Keratinocyte (primary cell): Measurements from ENCODE around the gene CAMKK2. TPM values are rescaled to one million over a fixed set of nuclear protein-coding genes. Genes with fewer than 3 reads are reported as not detected.

ENCODE experiments used
- DNase-seq: peaks from one replicate; pipeline ENCODE4 v3.0.0-alpha.2; 2011; ENCODE audit warnings: low read depth, missing footprints, low spot score
- FAIRE-seq: peaks from 2 replicates; lab custom pipeline; 2011; peaks lifted over from hg19 to GRCh38; lab: Jason Lieb, UNC
- H2AFZ ChIP-seq: 2 replicates; pipeline ENCODE4 v1.6.0; 2012; ENCODE audit warnings: low read length, control low read depth, inconsistent platforms; ENCODE audit not compliant: control insufficient read depth
- H3K27ac ChIP-seq: 2 replicates; pipeline ENCODE4 v1.5.1; 2011; ENCODE audit warnings: low read length; ENCODE audit not compliant: control insufficient read depth, insufficient read depth
- H3K27me3 ChIP-seq: 3 replicates; pipeline ENCODE4 v1.6.0; 2011; ENCODE audit warnings: low read length; ENCODE audit not compliant: control insufficient read depth, insufficient read depth; ENCODE audit errors: extremely low read depth
- H3K36me3 ChIP-seq, 2 experiments: 2 replicates in 1 of 2; 3 replicates in 1 of 2; pipeline ENCODE4 v1.5.1; 2011; ENCODE audit warnings: low read length in 2 of 2, mild to moderate bottlenecking in 1 of 2; ENCODE audit not compliant: control insufficient read depth in 2 of 2, insufficient read depth in 2 of 2; ENCODE audit errors: extremely low read depth in 1 of 2
- H3K4me1 ChIP-seq: 3 replicates; pipeline ENCODE4 v1.5.1; 2011; ENCODE audit warnings: low read length; ENCODE audit not compliant: control insufficient read depth, insufficient read depth; ENCODE audit errors: extremely low read depth
- H3K4me2 ChIP-seq: 3 replicates; pipeline ENCODE4 v1.6.0; 2011; ENCODE audit warnings: low read depth, low read length; ENCODE audit not compliant: control insufficient read depth, insufficient read depth; ENCODE audit errors: extremely low read depth
- H3K4me3 ChIP-seq, 3 experiments: fragments of 200-600 bp in 1 of 3; sonication (generic) in 1 of 3; 2 replicates in 2 of 3; 3 replicates in 1 of 3; pipeline ENCODE4 v1.5.1; 2011 to 2016; ENCODE audit warnings: low read length in 3 of 3, mild to moderate bottlenecking in 3 of 3, control low read depth in 2 of 3, inconsistent platforms in 1 of 3, low read depth in 1 of 3, mixed read lengths in 1 of 3, mixed run types in 1 of 3, moderate library complexity in 1 of 3; ENCODE audit not compliant: control insufficient read depth in 2 of 3, insufficient read depth in 2 of 3; ENCODE audit errors: extremely low read depth in 1 of 3
- H3K79me2 ChIP-seq: 2 replicates; pipeline ENCODE4 v1.6.0; 2012; ENCODE audit warnings: low read length; ENCODE audit not compliant: control insufficient read depth, insufficient read depth
- H3K9ac ChIP-seq: 3 replicates; pipeline ENCODE4 v1.6.0; 2011; ENCODE audit warnings: low read length; ENCODE audit not compliant: control insufficient read depth, insufficient read depth; ENCODE audit errors: extremely low read depth
- H3K9me1 ChIP-seq: 3 replicates; pipeline ENCODE4 v1.6.0; 2011; ENCODE audit warnings: low read length; ENCODE audit not compliant: control insufficient read depth, insufficient read depth; ENCODE audit errors: extremely low read depth
- H3K9me3 ChIP-seq: 2 replicates; pipeline ENCODE4 v1.5.1; 2012; ENCODE audit warnings: low read depth, low read length; ENCODE audit not compliant: control insufficient read depth
- H4K20me1 ChIP-seq: 3 replicates; pipeline ENCODE4 v1.6.0; 2011; ENCODE audit warnings: low read length; ENCODE audit not compliant: control insufficient read depth, insufficient read depth; ENCODE audit errors: extremely low read depth
- CTCF ChIP-seq, 3 experiments: IDR thresholded peaks in 1 of 3; conservative IDR thresholded peaks in 1 of 3; optimal IDR thresholded peaks in 1 of 3; 2 replicates in 2 of 3; 3 replicates in 1 of 3; pipeline versions ENCODE3 to v1.5.1; 2011; ENCODE audit warnings: low read length in 3 of 3, mild to moderate bottlenecking in 3 of 3, moderate library complexity in 2 of 3, control low read depth in 1 of 3, inconsistent platforms in 1 of 3; ENCODE audit not compliant: insufficient read depth in 2 of 3; ENCODE audit errors: extremely low read depth in 1 of 3
- EZH2 ChIP-seq: IDR thresholded peaks from one replicate; pipeline ENCODE4 v1.6.1; 2012; ENCODE audit warnings: inconsistent platforms, mild to moderate bottlenecking, low read length, moderate library complexity
- dilution Hi-C: fragments of 300-500 bp; cut with MboI; formaldehyde crosslinking; loops from one replicate; pipeline ENCODE4 v1.7.0; 2020; ENCODE audit warnings: low sequenced_read_pairs; ENCODE audit not compliant: extremely low pct_ligation_motif_present
- polyA plus RNA-seq, 5 experiments: library from polyadenylated mRNA; depleted of rRNA in 3 of 5; stranded (reverse) in 3 of 5; stranded (forward) in 1 of 5; unstranded in 1 of 5; fragments of >200 nt; gene quantifications; 1 replicate in 1 of 5; 2 replicates in 3 of 5; 3 replicates in 1 of 5; pipeline versions ENCODE4 v1.2.1 to v1.2.3, GENCODE V29; 2011 to 2012; ENCODE audit warnings: missing spikeins in 2 of 5, low read depth in 1 of 5, low replicate concordance in 1 of 5

The CAMKK2 gene
- polyA plus RNA-seq, 1 donor (not counting 4 experiments of a cell fraction or from before 2014, with no cell fraction given), result 18.6 TPM

GRCh38 chr12:121297435-121297991 lies 1.0 kb upstream of the CAMKK2 start:
- H3K27me3 ChIP-seq, result no peaks in the 10 kb centered on the region
- peaks cover 25% of the 10 kb centered on the region for H3K79me2 ChIP-seq
- H3K4me3 ChIP-seq, result peak overlapping the region; percentile 66 to 95 (median 79)
- H3K9me1 ChIP-seq, result no peaks in the 10 kb centered on the region
- H3K4me2 ChIP-seq, result peak overlapping the region; percentile 100
- H3K9ac ChIP-seq, result peak overlapping the region; percentile 71
- peak overlapping the region; percentile 93 for H2AFZ ChIP-seq
- H3K4me1 ChIP-seq, result peaks cover 11% of the 10 kb centered on the region
- DNase-seq, result no peak
- peak overlapping the region; percentile 40 for H3K27ac ChIP-seq
- no peaks in the 10 kb centered on the region for H3K9me3 ChIP-seq
- dilution Hi-C loops, result no loop called here
- H4K20me1 ChIP-seq, result no peaks in the 10 kb centered on the region
- TF ChIP-seq EZH2 (no peak), CTCF (optimal IDR thresholded peaks at IDR 0.05 in 1 of 3, IDR thresholded peaks at IDR 0.05 in 1 of 3, conservative IDR thresholded peaks at IDR 0.05 in 1 of 3; ENCODE audit: extremely low read depth in 1 of 3, insufficient read depth in 2 of 3, low read length in 3 of 3) (no peak)
- FAIRE-seq, result no peak
- peaks cover 1 to 4% of the 10 kb centered on the region in 2 experiments for H3K36me3 ChIP-seq

DNA sequence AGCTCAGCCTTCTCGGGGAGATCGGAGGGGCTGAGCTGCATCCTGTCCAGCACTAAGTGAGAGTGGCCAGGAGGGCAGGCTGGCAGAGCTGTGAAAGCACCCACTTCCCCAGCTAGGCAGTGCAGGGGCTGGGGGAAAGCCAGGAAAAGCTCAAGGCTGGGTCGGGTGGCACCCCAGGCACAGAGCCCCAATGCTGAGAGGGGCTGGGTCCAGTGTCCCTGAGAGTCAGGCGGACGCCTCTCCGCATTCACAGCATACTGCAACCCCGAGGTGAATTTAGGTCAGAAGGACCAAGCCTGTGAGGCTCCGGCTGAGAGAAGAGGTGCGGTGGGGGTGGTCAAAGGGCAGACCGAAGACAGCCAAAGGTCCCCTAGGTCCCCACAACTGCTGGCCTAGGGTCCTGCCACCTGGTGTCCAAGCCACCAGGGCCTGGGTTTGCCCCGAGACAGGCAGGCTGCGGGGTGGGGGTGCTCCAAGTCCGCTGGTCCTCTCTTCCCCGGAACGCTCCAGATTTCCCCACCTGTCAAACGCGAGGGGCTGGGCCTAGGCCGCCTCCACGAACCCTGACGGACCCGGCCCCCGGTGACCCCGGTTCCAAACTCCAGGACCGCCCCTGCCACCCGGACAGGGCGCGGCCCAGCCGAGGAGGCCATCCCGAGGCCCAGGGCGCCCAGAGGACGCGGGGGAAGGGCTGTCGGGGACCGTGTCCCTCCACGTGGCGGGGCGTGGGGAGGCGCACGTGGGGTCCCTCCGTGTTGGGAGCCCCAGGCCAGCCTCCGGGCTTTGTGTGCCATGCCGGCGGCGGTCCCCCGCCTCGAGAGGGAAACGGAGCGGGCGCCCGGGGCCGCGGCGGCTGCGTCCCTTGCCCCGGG lies 527 bp downstream of the CAMKK2 start:
- FAIRE-seq (no peak), DNase-seq (no peak)
- Histone ChIP-seq H3K36me3 (peaks cover 3 to 4% of the 10 kb centered on the region in 2 experiments), H3K4me3 (peak overlapping the region; percentile 83 to 95 (median 84)), H3K27ac (peak overlapping the region; percentile 65), H3K9me1 (no peaks in the 10 kb centered on the region), H3K4me2 (peak overlapping the region; percentile 53), H3K27me3 (no peaks in the 10 kb centered on the region), H3K79me2 (peaks cover 30% of the 10 kb centered on the region), H3K9ac (peak overlapping the region; percentile 88), H2AFZ (peak overlapping the region; percentile 62), H4K20me1 (no peaks in the 10 kb centered on the region), H3K4me1 (peaks cover 11% of the 10 kb centered on the region), H3K9me3 (no peaks in the 10 kb centered on the region)
- dilution Hi-C loops, result no loop called here
- TF ChIP-seq EZH2, result no peak
- no peak for TF ChIP-seq CTCF (optimal IDR thresholded peaks at IDR 0.05 in 1 of 3, IDR thresholded peaks at IDR 0.05 in 1 of 3, conservative IDR thresholded peaks at IDR 0.05 in 1 of 3; ENCODE audit: extremely low read depth in 1 of 3, insufficient read depth in 2 of 3, low read length in 3 of 3)
